GM12878 (cell line): ENCODE measurements around the gene PRKG1. TPM values are rescaled to one million over a fixed set of nuclear protein-coding genes. Genes with fewer than 3 reads are reported as not detected.

ENCODE experiments used
- ATAC-seq: fragments of 200-7000 bp; cut with Tn5 transposase; 3 replicates; pipeline ENCODE4 v1.9.1; 2020; ENCODE audit warnings: mild to moderate bottlenecking, moderate library complexity
- BruUV-seq: library from RNA; stranded (reverse); fragments of 400-500 nt; replicated peaks from 2 replicates; lab custom pipeline; 2021; lab: Mats Ljungman, UMichigan
- CTCF ChIA-PET: fragments of 300-600 bp; sonication (Branson Sonifier 250); formaldehyde crosslinking; extraction: SDS; loops from one replicate; lab custom pipeline; 2021; ENCODE audit warnings: inconsistent platforms; lab: Yijun Ruan, JAX
- POLR2A ChIA-PET: fragments of 350-600 bp; formaldehyde crosslinking; extraction: SDS; loops from one replicate; lab custom pipeline; 2021; ENCODE audit warnings: inconsistent platforms; lab: Charles Lee
- RAD21 ChIA-PET: fragments of 300-600 bp; sonication (Branson Sonifier 250); formaldehyde crosslinking; loops from one replicate; lab custom pipeline; 2023; ENCODE audit warnings: antibody characterized with exemption; ENCODE audit not compliant: unreplicated experiment; lab: Charles Lee
- SMC1A ChIA-PET: fragments of 300-600 bp; sonication (Branson Sonifier 250); formaldehyde crosslinking; loops from one replicate; lab custom pipeline; 2023; ENCODE audit not compliant: unreplicated experiment, uncharacterized antibody; lab: Charles Lee
- DNase-seq: peaks from one replicate; pipeline ENCODE4 v3.0.0-alpha.2; 2011; ENCODE audit warnings: low read depth, low spot score
- FAIRE-seq: peaks from 3 replicates; lab custom pipeline; 2011; peaks lifted over from hg19 to GRCh38; lab: Jason Lieb, UNC
- H2AFZ ChIP-seq: 2 replicates; pipeline ENCODE4 v1.6.0; 2011; ENCODE audit warnings: low read depth, low read length, control low read depth; ENCODE audit not compliant: control insufficient read depth
- H3K27ac ChIP-seq: 2 replicates; pipeline ENCODE4 v1.5.1; 2011; ENCODE audit warnings: control low read depth; ENCODE audit not compliant: control insufficient read depth, insufficient read depth
- H3K27me3 ChIP-seq, 2 experiments: replicated peaks in 1 of 2; 2 replicates each; pipeline versions ENCODE4 v1.6.0 to v1.6.1; 2011; ENCODE audit warnings: low read length in 1 of 2; ENCODE audit not compliant: control insufficient read depth in 2 of 2, insufficient read depth in 2 of 2
- H3K36me3 ChIP-seq, 2 experiments: 2 replicates each; pipeline ENCODE4 v1.5.1; 2011; ENCODE audit warnings: low read length in 1 of 2; ENCODE audit not compliant: control insufficient read depth in 2 of 2, insufficient read depth in 2 of 2
- H3K4me1 ChIP-seq: 2 replicates; pipeline ENCODE4 v1.6.1; 2011; ENCODE audit warnings: mild to moderate bottlenecking, low read length, moderate library complexity, mixed read lengths; ENCODE audit not compliant: control insufficient read depth, insufficient read depth
- H3K4me2 ChIP-seq: 2 replicates; pipeline ENCODE4 v1.6.0; 2011; ENCODE audit warnings: control low read depth; ENCODE audit not compliant: control insufficient read depth, insufficient read depth
- H3K4me3 ChIP-seq: fragments of 200-600 bp; sonication (generic); 2 replicates; pipeline ENCODE4 v1.5.1; 2016
- H3K79me2 ChIP-seq: 2 replicates; pipeline ENCODE4 v1.6.0; 2011; ENCODE audit warnings: low read length; ENCODE audit not compliant: control insufficient read depth, insufficient read depth
- H3K9ac ChIP-seq: 2 replicates; pipeline ENCODE4 v1.8.0; 2011; ENCODE audit warnings: low read length, control low read depth, mixed read lengths; ENCODE audit not compliant: control insufficient read depth, insufficient read depth
- H3K9me3 ChIP-seq: replicated peaks from 3 replicates; pipeline ENCODE4 v1.5.1; 2011; ENCODE audit warnings: mild to moderate bottlenecking, low read length; ENCODE audit not compliant: control insufficient read depth, insufficient read depth
- H4K20me1 ChIP-seq: 2 replicates; pipeline ENCODE4 v1.6.0; 2011; ENCODE audit not compliant: control insufficient read depth, insufficient read depth
- EP300 ChIP-seq, 2 experiments: fragments of 150-350 bp in 1 of 2; IDR thresholded peaks; 2 replicates each; pipeline ENCODE4 v1.6.1; 2011 to 2012; ENCODE audit warnings: low read depth in 2 of 2, low read length in 2 of 2, borderline replicate concordance in 1 of 2, improper control_type of control experiment in 1 of 2, inconsistent platforms in 1 of 2; ENCODE audit not compliant: control insufficient read depth in 1 of 2
- HDAC2 ChIP-seq: fragments of 200-600 bp; sonication (generic); IDR thresholded peaks from 2 replicates; pipeline ENCODE4 v1.6.1; 2017
- HDGF ChIP-seq: fragments of 450-650 bp; IDR thresholded peaks from 2 replicates; pipeline ENCODE4 v1.6.1; 2016; ENCODE audit warnings: antibody characterized with exemption
- JUND ChIP-seq: IDR thresholded peaks from 2 replicates; pipeline ENCODE4 v1.6.1; 2012; ENCODE audit warnings: low read depth, mild to moderate bottlenecking, low read length, improper control_type of control experiment, moderate library complexity
- MTA2 ChIP-seq: fragments of 450-650 bp; IDR thresholded peaks from 2 replicates; pipeline ENCODE4 v1.6.1; 2016; ENCODE audit warnings: low read depth, mild to moderate bottlenecking, moderate library complexity
- NFIC ChIP-seq: IDR thresholded peaks from 2 replicates; pipeline ENCODE4 v1.6.1; 2012; ENCODE audit warnings: low read depth, mild to moderate bottlenecking, inconsistent platforms, low read length, moderate library complexity
- NFYB ChIP-seq: IDR thresholded peaks from 2 replicates; pipeline ENCODE4 v1.6.1; 2011; ENCODE audit warnings: low read depth, mild to moderate bottlenecking, low read length, improper control_type of control experiment, moderate library complexity; ENCODE audit not compliant: insufficient read depth
- PAX5 ChIP-seq: IDR thresholded peaks from 2 replicates; pipeline ENCODE4 v1.6.1; 2011; ENCODE audit warnings: low read depth, low read length, borderline replicate concordance
- PAX8 ChIP-seq: fragments of 450-650 bp; IDR thresholded peaks from 2 replicates; pipeline ENCODE4 v1.6.1; 2017; ENCODE audit warnings: mild to moderate bottlenecking, moderate library complexity
- RFX5 ChIP-seq: IDR thresholded peaks from 2 replicates; pipeline ENCODE4 v1.6.1; 2011; ENCODE audit warnings: low read depth, low read length, improper control_type of control experiment
- TCF7 ChIP-seq: IDR thresholded peaks from 2 replicates; pipeline ENCODE4 v1.6.1; 2014; ENCODE audit warnings: antibody characterized with exemption, borderline replicate concordance
- ZNF207 ChIP-seq: fragments of 450-650 bp; IDR thresholded peaks from 2 replicates; pipeline ENCODE4 v1.6.1; 2014; ENCODE audit warnings: antibody characterized with exemption, mild to moderate bottlenecking, borderline replicate concordance
- ZNF384 ChIP-seq: IDR thresholded peaks from 2 replicates; pipeline ENCODE4 v1.6.1; 2012; ENCODE audit warnings: low read depth, mild to moderate bottlenecking, low read length, improper control_type of control experiment, borderline replicate concordance
- WGBS: methylation state at CpG from one replicate; pipeline ENCODE4 v1.1.6; 2016; ENCODE audit warnings: low lambda C conversion rate; ENCODE audit not compliant: insufficient replicate concordance, insufficient coverage; ENCODE audit errors: missing lambda C conversion rate; 5-methylcytosine and 5-hydroxymethylcytosine counted together
- in situ Hi-C: fragments of 300-500 bp; cut with MboI; formaldehyde crosslinking; loops from 9 replicates; pipeline ENCODE4 v1.14.3; 2018; ENCODE audit warnings: mixed read lengths
- intact Hi-C: fragments of 100-400 bp; cut with micrococcal nuclease; formaldehyde crosslinking; loops from one replicate; pipeline ENCODE4 v1.14.2; 2022; ENCODE audit not compliant: unreplicated experiment
- polyA plus RNA-seq, 11 experiments: library from polyadenylated mRNA; depleted of rRNA in 4 of 11; unstranded in 6 of 11; stranded (reverse) in 5 of 11; fragments of >200 nt; fragmentation: Nextera tagmentation in 4 of 11; fragmentation: Illumina TruSeq in 1 of 11; extraction: Ambion mirVana in 4 of 11; extraction: Trizol in 1 of 11; gene quantifications; 1 replicate in 1 of 11; 2 replicates in 10 of 11; pipeline versions ENCODE4 v1.2.1 to v1.2.3, GENCODE V29; 2011 to 2016; ENCODE audit warnings: inconsistent platforms in 2 of 11, missing spikeins in 2 of 11, low read depth in 1 of 11
- total RNA-seq, 4 experiments: library from RNA; depleted of rRNA in 3 of 4; stranded (reverse); fragments of >200 nt in 3 of 4; fragmentation: Illumina TruSeq in 1 of 4; extraction: Trizol in 1 of 4; gene quantifications; 2 replicates each; pipeline versions ENCODE4 v1.2.1 to v1.2.3, GENCODE V29; 2013 to 2021
- TF ChIP-seq, protein P1 (sequence below): IDR thresholded peaks from 2 replicates; pipeline ENCODE4 v1.6.1; 2012; ENCODE audit warnings: low read depth, low read length, improper control_type of control experiment
- TF ChIP-seq, protein P2 (sequence below): fragments of 450-650 bp; formaldehyde crosslinking; IDR thresholded peaks from 2 replicates; pipeline ENCODE4 v1.4.0; 2022; ENCODE audit warnings: mild to moderate bottlenecking, moderate library complexity
- TF ChIP-seq, protein P3 (sequence below): IDR thresholded peaks from 2 replicates; pipeline ENCODE4 v1.6.1; 2012; ENCODE audit warnings: low read length, inconsistent platforms
- TF ChIP-seq, protein P4 (sequence below): fragments of 450-650 bp; IDR thresholded peaks from 2 replicates; pipeline ENCODE4 v1.6.1; 2018; ENCODE audit warnings: borderline replicate concordance, mild to moderate bottlenecking; ENCODE audit not compliant: partially characterized antibody

The PRKG1 gene
- total and polyA plus RNA-seq, 10 of the 15 experiments (the other 5 are each of a cell fraction or from before 2014, with no cell fraction given): 0.04 to 0.05 TPM; not detected in 8

DNA sequence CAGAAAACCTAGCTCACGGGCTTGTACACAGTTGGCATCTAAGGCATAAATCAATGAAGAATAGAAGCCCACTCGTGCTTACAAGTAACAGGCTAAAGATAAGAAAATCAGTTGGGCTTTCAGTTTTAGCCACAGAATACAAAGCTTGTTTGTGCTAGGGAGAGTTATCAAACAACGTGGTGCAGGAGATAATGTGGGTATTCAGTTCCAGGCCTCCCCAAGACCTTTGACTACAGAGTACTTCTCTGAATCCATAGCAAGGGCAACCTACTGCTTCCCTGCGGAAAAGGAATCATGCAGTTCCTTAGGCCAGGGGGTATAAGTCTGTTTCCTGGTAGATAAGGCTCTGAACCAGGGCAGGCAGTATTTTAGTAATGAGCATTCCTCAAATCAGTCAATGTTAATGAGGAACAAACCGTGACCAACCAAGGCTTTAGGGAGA is 844.6 kb downstream of the PRKG1 start:
- Histone ChIP-seq H3K9ac (no peak overlapping the region), H3K27ac (no peak overlapping the region), H3K4me3 (no peak overlapping the region), H3K4me2 (0 out of 2 replicates have a peak overlapping the region, but pooled peaks have one; percentile 32), H3K9me3 (no peaks in the 10 kb centered on the region), H3K4me1 (no peaks in the 10 kb centered on the region), H3K27me3 (no peaks in the 10 kb centered on the region), H2AFZ (no peak overlapping the region), H3K79me2 (no peaks in the 10 kb centered on the region), H4K20me1 (no peaks in the 10 kb centered on the region), H3K36me3 (no peaks in the 10 kb centered on the region)
- ATAC-seq: no peak
- SMC1A ChIA-PET: interaction anchor here (0.7 to 1.4 kb wide), 3 partner anchors 43 to 529 kb away, joined by 3 to 4 read pairs (median 3); no protein-coding TSS in a partner anchor
- intact Hi-C loops (no loop called here), in situ Hi-C loops (no loop called here)
- no peak for FAIRE-seq
- no peak for DNase-seq
- POLR2A ChIA-PET: interaction anchor here (0.6 kb wide), 1 partner anchor 1496 kb away, joined by 3 read pairs; no protein-coding TSS in a partner anchor
- RAD21 ChIA-PET: no interaction called here
- CTCF ChIA-PET: interaction anchor here (0.6 to 0.7 kb wide), 3 partner anchors 37 to 855 kb away, joined by 3 read pairs; no protein-coding TSS in a partner anchor
- WGBS: 11% methylated on average over 5 of the region's 5 CpGs
- BruUV-seq: no TSS peak
- TF ChIP-seq MTA2: no peak
- TF ChIP-seq ZNF207: no peak
- TF ChIP-seq NFYB: no peak
- TF ChIP-seq, protein P1, sequence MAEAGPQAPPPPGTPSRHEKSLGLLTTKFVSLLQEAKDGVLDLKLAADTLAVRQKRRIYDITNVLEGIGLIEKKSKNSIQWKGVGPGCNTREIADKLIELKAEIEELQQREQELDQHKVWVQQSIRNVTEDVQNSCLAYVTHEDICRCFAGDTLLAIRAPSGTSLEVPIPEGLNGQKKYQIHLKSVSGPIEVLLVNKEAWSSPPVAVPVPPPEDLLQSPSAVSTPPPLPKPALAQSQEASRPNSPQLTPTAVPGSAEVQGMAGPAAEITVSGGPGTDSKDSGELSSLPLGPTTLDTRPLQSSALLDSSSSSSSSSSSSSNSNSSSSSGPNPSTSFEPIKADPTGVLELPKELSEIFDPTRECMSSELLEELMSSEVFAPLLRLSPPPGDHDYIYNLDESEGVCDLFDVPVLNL: no peak
- TF ChIP-seq, protein P2, sequence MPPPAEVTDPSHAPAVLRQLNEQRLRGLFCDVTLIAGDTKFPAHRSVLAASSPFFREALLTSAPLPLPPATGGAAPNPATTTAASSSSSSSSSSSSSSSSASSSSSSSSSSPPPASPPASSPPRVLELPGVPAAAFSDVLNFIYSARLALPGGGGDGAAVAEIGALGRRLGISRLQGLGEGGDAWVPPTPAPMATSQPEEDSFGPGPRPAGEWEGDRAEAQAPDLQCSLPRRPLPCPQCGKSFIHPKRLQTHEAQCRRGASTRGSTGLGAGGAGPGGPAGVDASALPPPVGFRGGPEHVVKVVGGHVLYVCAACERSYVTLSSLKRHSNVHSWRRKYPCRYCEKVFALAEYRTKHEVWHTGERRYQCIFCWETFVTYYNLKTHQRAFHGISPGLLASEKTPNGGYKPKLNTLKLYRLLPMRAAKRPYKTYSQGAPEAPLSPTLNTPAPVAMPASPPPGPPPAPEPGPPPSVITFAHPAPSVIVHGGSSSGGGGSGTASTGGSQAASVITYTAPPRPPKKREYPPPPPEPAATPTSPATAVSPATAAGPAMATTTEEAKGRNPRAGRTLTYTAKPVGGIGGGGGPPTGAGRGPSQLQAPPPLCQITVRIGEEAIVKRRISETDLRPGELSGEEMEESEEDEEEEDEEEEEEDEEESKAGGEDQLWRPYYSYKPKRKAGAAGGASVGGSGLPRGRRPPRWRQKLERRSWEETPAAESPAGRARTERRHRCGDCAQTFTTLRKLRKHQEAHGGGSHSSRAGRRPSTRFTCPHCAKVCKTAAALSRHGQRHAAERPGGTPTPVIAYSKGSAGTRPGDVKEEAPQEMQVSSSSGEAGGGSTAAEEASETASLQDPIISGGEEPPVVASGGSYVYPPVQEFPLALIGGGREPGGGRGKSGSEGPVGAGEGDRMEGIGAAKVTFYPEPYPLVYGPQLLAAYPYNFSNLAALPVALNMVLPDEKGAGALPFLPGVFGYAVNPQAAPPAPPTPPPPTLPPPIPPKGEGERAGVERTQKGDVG (CRISPR knock-in tag): no peak
- no peak for TF ChIP-seq NFIC
- no peak for TF ChIP-seq EP300 (IDR thresholded peaks at IDR 0.05; ENCODE audit: borderline replicate concordance in 1 of 2, control insufficient read depth in 1 of 2, low read depth in 2 of 2, low read length in 2 of 2)
- no peak for TF ChIP-seq TCF7
- TF ChIP-seq HDAC2: no peak
- TF ChIP-seq, protein P3, sequence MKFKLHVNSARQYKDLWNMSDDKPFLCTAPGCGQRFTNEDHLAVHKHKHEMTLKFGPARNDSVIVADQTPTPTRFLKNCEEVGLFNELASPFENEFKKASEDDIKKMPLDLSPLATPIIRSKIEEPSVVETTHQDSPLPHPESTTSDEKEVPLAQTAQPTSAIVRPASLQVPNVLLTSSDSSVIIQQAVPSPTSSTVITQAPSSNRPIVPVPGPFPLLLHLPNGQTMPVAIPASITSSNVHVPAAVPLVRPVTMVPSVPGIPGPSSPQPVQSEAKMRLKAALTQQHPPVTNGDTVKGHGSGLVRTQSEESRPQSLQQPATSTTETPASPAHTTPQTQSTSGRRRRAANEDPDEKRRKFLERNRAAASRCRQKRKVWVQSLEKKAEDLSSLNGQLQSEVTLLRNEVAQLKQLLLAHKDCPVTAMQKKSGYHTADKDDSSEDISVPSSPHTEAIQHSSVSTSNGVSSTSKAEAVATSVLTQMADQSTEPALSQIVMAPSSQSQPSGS: no peak
- no peak for TF ChIP-seq ZNF384
- no peak for TF ChIP-seq PAX5
- TF ChIP-seq HDGF: no peak
- TF ChIP-seq RFX5: no peak
- no peak for TF ChIP-seq JUND
- TF ChIP-seq PAX8: no peak
- TF ChIP-seq, protein P4, sequence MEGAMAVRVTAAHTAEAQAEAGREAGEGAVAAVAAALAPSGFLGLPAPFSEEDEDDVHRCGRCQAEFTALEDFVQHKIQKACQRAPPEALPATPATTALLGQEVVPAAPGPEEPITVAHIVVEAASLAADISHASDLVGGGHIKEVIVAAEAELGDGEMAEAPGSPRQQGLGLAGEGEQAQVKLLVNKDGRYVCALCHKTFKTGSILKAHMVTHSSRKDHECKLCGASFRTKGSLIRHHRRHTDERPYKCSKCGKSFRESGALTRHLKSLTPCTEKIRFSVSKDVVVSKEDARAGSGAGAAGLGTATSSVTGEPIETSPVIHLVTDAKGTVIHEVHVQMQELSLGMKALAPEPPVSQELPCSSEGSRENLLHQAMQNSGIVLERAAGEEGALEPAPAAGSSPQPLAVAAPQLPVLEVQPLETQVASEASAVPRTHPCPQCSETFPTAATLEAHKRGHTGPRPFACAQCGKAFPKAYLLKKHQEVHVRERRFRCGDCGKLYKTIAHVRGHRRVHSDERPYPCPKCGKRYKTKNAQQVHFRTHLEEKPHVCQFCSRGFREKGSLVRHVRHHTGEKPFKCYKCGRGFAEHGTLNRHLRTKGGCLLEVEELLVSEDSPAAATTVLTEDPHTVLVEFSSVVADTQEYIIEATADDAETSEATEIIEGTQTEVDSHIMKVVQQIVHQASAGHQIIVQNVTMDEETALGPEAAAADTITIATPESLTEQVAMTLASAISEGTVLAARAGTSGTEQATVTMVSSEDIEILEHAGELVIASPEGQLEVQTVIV: no peak
